ENCODE data around the gene MYL12A. TPM values are rescaled to one million over a fixed set of nuclear protein-coding genes. Genes with fewer than 3 reads are reported as not detected.

MYL12A gene
- polyA plus RNA-seq, 3 donors: 469 to 1,360 (median 1,139) TPM

GRCh38 chr18:3279201-3280185, 31.9 kb downstream of the MYL12A start:
- Histone ChIP-seq H4K20me1 (ENCODE audit: insufficient read depth, low read length) (peaks cover 27% of the 10 kb centered on the region), H3K36me3 (replicated peaks in 1 of 2; ENCODE audit: control insufficient read depth in 1 of 2, insufficient read depth in 2 of 2, low read length in 2 of 2) (peaks cover 30 to 43% of the 10 kb centered on the region in 2 donors), H3K27ac (ENCODE audit: low read depth in 1 of 2, low read length in 2 of 2) (peak overlapping the region in 1 of 2 donors; percentile 34), H2AFZ (ENCODE audit: insufficient read depth, low read depth, low read length, poor library complexity, severe bottlenecking) (no peak overlapping the region), H3K4me3 (replicated peaks in 1 of 3; ENCODE audit: low read depth in 2 of 3, low read length in 3 of 3) (no peak overlapping the region), H3K9ac (ENCODE audit: insufficient read depth, low read length, poor library complexity, severe bottlenecking) (no peak overlapping the region), H3K4me1 (ENCODE audit: control insufficient read depth in 1 of 2, insufficient read depth in 2 of 2, low read length in 2 of 2) (peaks cover 17 to 25% of the 10 kb centered on the region in 2 donors), H3K4me2 (replicated peaks; ENCODE audit: extremely low read depth, low read length, poor library complexity, severe bottlenecking) (no peak overlapping the region), H3K27me3 (ENCODE audit: control insufficient read depth in 2 of 2, insufficient read depth in 2 of 2, low read length in 2 of 2) (no peaks in the 10 kb centered on the region), H3K9me3 (replicated peaks in 1 of 2; ENCODE audit: control insufficient read depth in 1 of 2, insufficient read depth in 1 of 2, low read length in 2 of 2) (no peaks in the 10 kb centered on the region), H3K79me2 (ENCODE audit: insufficient read depth, low read length) (peaks cover 17% of the 10 kb centered on the region)
- H3K4me1 Mint-ChIP-seq: peaks cover 31% of the 10 kb centered on the region
- peak in 2 of 3 donors; percentile 66 to 67 for DNase-seq
- H3K4me3 Mint-ChIP-seq: no peak overlapping the region
- TF ChIP-seq, protein P1, sequence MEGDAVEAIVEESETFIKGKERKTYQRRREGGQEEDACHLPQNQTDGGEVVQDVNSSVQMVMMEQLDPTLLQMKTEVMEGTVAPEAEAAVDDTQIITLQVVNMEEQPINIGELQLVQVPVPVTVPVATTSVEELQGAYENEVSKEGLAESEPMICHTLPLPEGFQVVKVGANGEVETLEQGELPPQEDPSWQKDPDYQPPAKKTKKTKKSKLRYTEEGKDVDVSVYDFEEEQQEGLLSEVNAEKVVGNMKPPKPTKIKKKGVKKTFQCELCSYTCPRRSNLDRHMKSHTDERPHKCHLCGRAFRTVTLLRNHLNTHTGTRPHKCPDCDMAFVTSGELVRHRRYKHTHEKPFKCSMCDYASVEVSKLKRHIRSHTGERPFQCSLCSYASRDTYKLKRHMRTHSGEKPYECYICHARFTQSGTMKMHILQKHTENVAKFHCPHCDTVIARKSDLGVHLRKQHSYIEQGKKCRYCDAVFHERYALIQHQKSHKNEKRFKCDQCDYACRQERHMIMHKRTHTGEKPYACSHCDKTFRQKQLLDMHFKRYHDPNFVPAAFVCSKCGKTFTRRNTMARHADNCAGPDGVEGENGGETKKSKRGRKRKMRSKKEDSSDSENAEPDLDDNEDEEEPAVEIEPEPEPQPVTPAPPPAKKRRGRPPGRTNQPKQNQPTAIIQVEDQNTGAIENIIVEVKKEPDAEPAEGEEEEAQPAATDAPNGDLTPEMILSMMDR (IDR thresholded peaks at IDR 0.05): no peak
- H3K27ac Mint-ChIP-seq: peak overlapping the region in 6 of 7 donors; percentile 9 to 80 (median 58)
- peaks cover 30 to 33% of the 10 kb centered on the region in 2 donors for H3K36me3 Mint-ChIP-seq
- no peaks in the 10 kb centered on the region for H3K27me3 Mint-ChIP-seq (ENCODE audit: low read depth in 3 of 3)
- 40% methylated on average over 6 of the region's 14 CpGs for WGBS (ENCODE audit: insufficient coverage)
- intact Hi-C loops (cut with micrococcal nuclease): loop anchor here (2.0 to 10.0 kb wide), 4 partner anchors 175 to 595 kb away; partner anchors contain the start of gene TGIF1 (in 1 of the 2)
- peaks cover 0 to 2% (median 0%) of the 10 kb centered on the region in 7 donors for H3K9me3 Mint-ChIP-seq

Data from CD14-positive monocyte (primary cell).